ENCODE measurements around the gene WNT6. TPM values are rescaled to one million over a fixed set of nuclear protein-coding genes. Genes with fewer than 3 reads are reported as not detected.

The WNT6 gene
- total RNA-seq = not detected

DNA sequence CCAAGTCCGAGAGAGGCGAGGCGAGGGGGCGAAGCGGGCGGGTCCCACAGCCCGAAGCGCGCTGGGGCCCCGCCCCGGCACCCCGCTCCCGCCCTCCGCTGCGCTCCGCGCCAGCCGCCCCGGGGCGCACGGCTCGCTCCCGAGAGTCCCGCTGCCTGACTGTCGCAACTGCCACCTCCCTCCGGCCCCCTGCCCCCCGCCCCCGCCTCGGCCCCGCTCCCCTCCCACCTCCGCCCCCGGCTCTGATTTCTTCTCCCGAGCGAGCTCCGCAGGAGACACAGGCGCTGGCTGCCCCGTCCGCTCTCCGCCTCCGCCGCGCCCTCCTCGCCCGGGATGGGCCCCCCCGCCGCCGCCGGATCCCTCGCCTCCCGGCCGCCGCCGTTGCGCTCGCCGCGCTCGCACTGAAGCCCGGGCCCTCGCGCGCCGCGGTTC, at the start of gene WNT6:
Gene WNT6 (plus strand): TSS at position 250 of the 432 bp plus-strand sequence. CDS start 233 bp downstream, outside the sequence.
- Mint-ChIP-seq H3K27ac (no peak within 1 kb of the TSS), H3K4me3 (no peak within 1 kb of the TSS)

DNA sequence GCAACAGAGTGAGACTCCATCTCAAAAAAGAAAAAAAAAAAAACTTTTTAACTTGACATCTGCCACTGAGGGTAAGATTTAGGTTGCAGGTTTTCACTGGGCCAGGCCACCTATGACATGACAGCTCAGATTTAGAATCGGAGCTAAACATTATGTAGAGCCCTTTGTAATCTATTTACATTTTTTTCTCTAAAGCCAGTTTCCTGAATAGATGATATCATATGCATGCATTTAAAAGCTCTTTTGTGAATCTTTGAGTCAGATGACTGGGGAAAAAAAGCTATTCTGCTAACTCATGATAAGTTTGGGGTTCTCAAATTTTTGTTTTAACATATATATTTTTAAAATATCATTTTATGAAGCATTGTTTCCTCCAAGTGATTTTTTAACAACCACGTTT, 49.3 kb upstream of the WNT6 start:
- CTCF ChIA-PET = no interaction called here
- peaks cover 2% of the 10 kb centered on the region for H3K9me3 Mint-ChIP-seq (ENCODE audit: low read depth)
- DNase-seq (no peak), ATAC-seq (no peak)
- H3K27ac Mint-ChIP-seq = no peak overlapping the region
- no peaks in the 10 kb centered on the region for H3K4me1 Mint-ChIP-seq
- peaks cover 43% of the 10 kb centered on the region for H3K27me3 Mint-ChIP-seq
- H3K4me3 Mint-ChIP-seq = no peak overlapping the region
- H3K36me3 Mint-ChIP-seq = no peaks in the 10 kb centered on the region

More for the DNA sequence above, at the start of gene WNT6:
- ATAC-seq (peak; percentile 23), DNase-seq (no peak)
- peaks cover 82% of the 10 kb centered on the region for H3K27me3 Mint-ChIP-seq
- peaks cover 10% of the 10 kb centered on the region for H3K4me1 Mint-ChIP-seq
- no peaks in the 10 kb centered on the region for H3K9me3 Mint-ChIP-seq (ENCODE audit: low read depth)
- CTCF ChIA-PET = interaction anchor here (1.1 to 5.7 kb wide), 5 partner anchors 11 to 50 kb away, joined by 3 to 27 read pairs (median 4); no protein-coding TSS in a partner anchor
- H3K36me3 Mint-ChIP-seq = no peaks in the 10 kb centered on the region

DNA sequence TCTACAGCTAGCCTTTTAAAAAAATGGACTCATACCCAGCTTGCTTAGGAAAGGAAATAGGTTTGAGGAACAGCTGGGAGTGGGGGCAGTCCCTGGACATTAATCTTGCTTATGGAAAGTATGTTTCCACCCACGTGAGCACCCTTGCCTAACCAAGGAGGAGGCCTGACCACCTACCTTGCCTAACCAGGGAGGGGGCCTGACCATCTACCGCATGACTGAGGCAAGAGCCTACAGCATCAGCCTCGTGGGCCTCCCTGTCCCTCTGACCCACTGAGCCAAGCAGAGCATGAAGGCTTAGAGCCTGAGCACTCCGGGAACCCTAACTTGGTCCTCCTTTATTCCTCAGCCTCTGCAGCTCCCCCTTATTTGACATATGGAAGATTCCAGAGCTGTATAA, 48.2 kb upstream of the WNT6 start:
- CTCF ChIA-PET = interaction anchor here (0.6 to 1.1 kb wide), 2 partner anchors 14 to 36 kb away, joined by 3 to 4 read pairs; no protein-coding TSS in a partner anchor

DNA sequence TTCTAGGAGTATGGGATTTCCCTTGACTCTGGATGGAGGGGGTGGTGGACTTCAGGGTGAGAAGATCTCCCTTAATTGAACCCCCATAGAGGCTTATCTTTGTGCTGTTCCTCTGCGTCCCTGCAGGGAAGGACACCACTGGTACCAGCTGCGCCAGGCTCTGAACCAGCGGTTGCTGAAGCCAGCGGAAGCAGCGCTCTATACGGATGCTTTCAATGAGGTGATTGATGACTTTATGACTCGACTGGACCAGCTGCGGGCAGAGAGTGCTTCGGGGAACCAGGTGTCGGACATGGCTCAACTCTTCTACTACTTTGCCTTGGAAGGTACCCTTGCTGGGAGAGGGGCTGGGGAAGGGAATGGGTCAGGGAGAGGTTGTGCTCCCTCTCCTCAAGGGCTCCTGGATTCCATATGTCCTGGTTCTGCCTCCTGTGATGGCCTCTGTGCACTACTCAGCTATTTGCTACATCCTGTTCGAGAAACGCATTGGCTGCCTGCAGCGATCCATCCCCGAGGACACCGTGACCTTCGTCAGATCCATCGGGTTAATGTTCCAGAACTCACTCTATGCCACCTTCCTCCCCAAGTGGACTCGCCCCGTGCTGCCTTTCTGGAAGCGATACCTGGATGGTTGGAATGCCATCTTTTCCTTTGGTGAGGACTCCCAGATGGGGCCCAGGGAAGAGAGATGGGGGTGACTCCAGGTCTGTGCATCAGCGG, 47.3 kb upstream of the WNT6 start:
- Mint-ChIP-seq H3K4me3 (no peak overlapping the region), H3K9me3 (ENCODE audit: low read depth) (no peaks in the 10 kb centered on the region), H3K36me3 (no peaks in the 10 kb centered on the region), H3K27me3 (peaks cover 34% of the 10 kb centered on the region), H3K27ac (no peak overlapping the region), H3K4me1 (no peaks in the 10 kb centered on the region)
- ATAC-seq (no peak), DNase-seq (no peak)
- CTCF ChIA-PET = interaction anchor here (1.1 kb wide), 1 partner anchor 35 kb away, joined by 4 read pairs; no protein-coding TSS in a partner anchor

More for the DNA sequence above, 48.2 kb upstream of the WNT6 start:
- Mint-ChIP-seq H3K27ac (no peak overlapping the region), H3K36me3 (no peaks in the 10 kb centered on the region), H3K9me3 (ENCODE audit: low read depth) (no peaks in the 10 kb centered on the region), H3K4me3 (no peak overlapping the region), H3K4me1 (no peaks in the 10 kb centered on the region), H3K27me3 (peaks cover 35% of the 10 kb centered on the region)
- no peak for DNase-seq
- no peak for ATAC-seq

DNA sequence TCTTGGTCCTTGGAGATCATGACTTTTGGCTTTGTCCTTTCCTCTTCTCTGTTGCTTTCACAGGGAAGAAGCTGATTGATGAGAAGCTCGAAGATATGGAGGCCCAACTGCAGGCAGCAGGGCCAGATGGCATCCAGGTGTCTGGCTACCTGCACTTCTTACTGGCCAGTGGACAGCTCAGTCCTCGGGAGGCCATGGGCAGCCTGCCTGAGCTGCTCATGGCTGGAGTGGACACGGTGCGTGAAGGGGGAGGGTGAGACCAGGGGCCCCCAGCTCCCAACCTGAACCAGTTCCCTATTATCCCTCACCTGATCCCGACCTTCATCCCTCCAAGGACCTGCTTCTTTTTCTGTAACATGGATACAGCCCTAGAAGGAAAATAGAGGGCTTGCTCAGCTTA, 46.7 kb upstream of the WNT6 start:
- no peak for DNase-seq
- ATAC-seq = no peak
- CTCF ChIA-PET = no interaction called here
- no peak overlapping the region for H3K27ac Mint-ChIP-seq
- no peak overlapping the region for H3K4me3 Mint-ChIP-seq
- no peaks in the 10 kb centered on the region for H3K4me1 Mint-ChIP-seq
- no peaks in the 10 kb centered on the region for H3K9me3 Mint-ChIP-seq (ENCODE audit: low read depth)
- no peaks in the 10 kb centered on the region for H3K36me3 Mint-ChIP-seq
- peaks cover 38% of the 10 kb centered on the region for H3K27me3 Mint-ChIP-seq

DNA sequence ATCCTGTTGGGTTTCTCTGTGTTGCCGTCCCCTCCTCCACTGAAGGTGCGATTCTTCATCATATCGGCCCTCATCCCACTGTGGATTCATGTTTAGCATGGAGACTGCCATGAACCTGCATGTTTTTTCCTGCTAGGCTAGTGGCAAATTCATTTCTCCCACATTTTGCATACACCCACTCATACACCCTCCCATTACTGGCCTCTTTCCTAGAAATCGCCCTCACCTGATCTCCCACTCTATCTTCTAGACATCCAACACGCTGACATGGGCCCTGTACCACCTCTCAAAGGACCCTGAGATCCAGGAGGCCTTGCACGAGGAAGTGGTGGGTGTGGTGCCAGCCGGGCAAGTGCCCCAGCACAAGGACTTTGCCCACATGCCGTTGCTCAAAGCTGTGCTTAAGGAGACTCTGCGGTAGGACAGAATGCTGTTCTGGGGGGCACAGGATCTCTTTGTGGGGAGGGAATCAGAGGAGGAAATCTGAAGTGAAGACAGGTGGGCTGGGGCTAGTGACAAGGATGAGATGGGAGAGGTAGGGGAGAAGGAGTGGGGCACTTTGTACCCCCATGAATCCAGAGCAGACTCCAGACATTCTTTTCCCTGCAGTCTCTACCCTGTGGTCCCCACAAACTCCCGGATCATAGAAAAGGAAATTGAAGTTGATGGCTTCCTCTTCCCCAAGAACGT, 45.7 kb upstream of the WNT6 start:
- Mint-ChIP-seq H3K36me3 (no peaks in the 10 kb centered on the region), H3K27ac (no peak overlapping the region), H3K27me3 (peaks cover 35% of the 10 kb centered on the region), H3K4me1 (no peaks in the 10 kb centered on the region), H3K9me3 (ENCODE audit: low read depth) (no peaks in the 10 kb centered on the region), H3K4me3 (no peak overlapping the region)
- CTCF ChIA-PET = no interaction called here
- DNase-seq = no peak
- ATAC-seq = no peak

DNA sequence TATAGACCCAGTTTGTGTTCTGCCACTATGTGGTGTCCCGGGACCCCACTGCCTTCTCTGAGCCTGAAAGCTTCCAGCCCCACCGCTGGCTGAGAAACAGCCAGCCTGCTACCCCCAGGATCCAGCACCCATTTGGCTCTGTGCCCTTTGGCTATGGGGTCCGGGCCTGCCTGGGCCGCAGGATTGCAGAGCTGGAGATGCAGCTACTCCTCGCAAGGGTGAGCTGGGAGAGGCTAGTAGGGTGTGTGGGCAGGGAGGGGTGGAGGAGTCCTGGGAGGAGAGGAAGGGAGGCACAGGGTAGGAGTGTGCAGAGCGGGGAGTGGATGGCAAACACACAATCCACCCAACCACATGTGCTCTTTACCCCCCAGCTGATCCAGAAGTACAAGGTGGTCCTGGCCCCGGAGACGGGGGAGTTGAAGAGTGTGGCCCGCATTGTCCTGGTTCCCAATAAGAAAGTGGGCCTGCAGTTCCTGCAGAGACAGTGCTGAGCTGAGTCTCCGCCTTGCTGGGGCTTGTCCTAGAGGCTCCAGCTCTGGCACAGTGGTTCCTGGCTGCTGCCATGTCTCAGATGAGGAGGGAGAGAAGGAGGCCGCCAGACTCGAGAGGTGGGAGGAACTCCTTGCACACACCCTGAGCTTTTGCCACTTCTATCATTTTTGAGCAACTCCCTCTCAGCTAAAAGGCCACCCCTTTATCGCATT, 44.9 kb upstream of the WNT6 start:
- Mint-ChIP-seq H3K4me1 (no peaks in the 10 kb centered on the region), H3K4me3 (no peak overlapping the region), H3K9me3 (ENCODE audit: low read depth) (no peaks in the 10 kb centered on the region), H3K27me3 (peaks cover 32% of the 10 kb centered on the region), H3K27ac (no peak overlapping the region), H3K36me3 (no peaks in the 10 kb centered on the region)
- no peak for ATAC-seq
- no peak for DNase-seq
- CTCF ChIA-PET = no interaction called here

DNA sequence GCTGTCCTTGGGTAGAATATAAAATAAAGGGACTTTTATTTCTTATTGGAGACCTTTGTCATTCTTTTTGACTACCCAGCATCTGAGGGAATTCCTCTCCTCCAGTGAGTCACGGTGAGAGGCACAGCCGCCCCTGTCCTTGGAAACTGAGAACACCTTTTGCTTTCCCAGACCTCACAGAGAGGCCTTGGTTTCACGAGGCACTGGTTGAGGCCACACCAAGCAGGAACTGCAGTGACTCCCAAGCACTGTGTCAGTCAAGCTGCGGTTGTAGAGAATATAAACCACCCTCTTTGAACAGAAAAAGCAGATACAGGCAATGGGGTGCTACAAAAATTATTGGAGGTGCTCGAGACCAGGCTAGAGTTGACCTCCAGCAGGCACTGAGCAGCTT, 44.4 kb upstream of the WNT6 start:
- H3K4me3 Mint-ChIP-seq = no peak overlapping the region
- no peak overlapping the region for H3K27ac Mint-ChIP-seq
- ATAC-seq (no peak), DNase-seq (no peak)
- peaks cover 32% of the 10 kb centered on the region for H3K27me3 Mint-ChIP-seq
- no peaks in the 10 kb centered on the region for H3K36me3 Mint-ChIP-seq
- H3K9me3 Mint-ChIP-seq (ENCODE audit: low read depth) = no peaks in the 10 kb centered on the region
- CTCF ChIA-PET = no interaction called here
- no peaks in the 10 kb centered on the region for H3K4me1 Mint-ChIP-seq

DNA sequence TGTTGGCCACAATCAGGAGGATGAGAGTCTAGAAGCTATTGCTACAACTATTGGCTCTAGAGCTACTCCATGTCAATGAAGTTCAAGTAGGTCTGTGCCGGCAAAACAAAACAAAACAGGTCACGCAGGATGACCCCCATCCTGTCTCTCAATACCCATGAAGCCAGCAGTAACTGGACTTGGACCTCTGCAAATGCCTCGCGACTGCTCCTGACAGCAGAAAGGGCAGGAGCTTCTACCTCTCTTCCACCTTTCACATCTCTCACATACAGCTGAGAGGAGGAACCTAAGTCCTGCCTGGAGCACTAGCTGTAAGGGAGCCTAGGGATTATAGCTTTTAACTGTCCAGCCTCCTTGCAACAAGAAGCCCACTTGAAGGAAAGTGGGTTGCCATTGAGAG, 44.0 kb upstream of the WNT6 start:
- Mint-ChIP-seq H3K4me3 (no peak overlapping the region), H3K27ac (no peak overlapping the region), H3K4me1 (no peaks in the 10 kb centered on the region), H3K36me3 (no peaks in the 10 kb centered on the region), H3K9me3 (ENCODE audit: low read depth) (no peaks in the 10 kb centered on the region), H3K27me3 (peaks cover 32% of the 10 kb centered on the region)
- DNase-seq (no peak), ATAC-seq (no peak)
- CTCF ChIA-PET = interaction anchor here (1.7 kb wide), 1 partner anchor 36 kb away, joined by 5 read pairs; no protein-coding TSS in a partner anchor

DNA sequence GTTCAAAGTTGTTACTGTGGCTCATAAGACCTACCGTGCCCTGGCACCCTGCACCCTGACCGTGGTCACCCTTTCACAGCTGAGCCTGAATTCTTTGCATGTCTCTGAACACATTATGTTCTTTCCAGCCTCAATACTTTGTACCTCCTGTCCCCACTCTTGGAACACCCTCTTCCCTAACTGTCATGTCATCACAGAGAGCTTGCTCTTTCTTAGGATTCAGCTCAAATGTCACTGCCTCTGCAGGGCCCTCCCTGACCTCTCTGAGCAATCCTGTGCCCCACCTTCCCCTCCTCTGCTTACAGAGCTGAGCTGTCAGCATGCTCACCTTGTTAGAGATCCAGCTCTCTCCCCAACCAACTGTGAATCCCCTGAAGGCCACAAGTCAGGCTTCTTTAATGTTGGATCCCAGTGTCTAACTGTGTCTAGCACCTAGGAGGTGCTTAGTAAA, 43.0 kb upstream of the WNT6 start:
- no peaks in the 10 kb centered on the region for H3K9me3 Mint-ChIP-seq (ENCODE audit: low read depth)
- CTCF ChIA-PET = interaction anchor here (0.8 to 1.7 kb wide), 2 partner anchors 35 to 77 kb away, joined by 3 to 5 read pairs; no protein-coding TSS in a partner anchor
- ATAC-seq (no peak), DNase-seq (no peak)
- H3K4me1 Mint-ChIP-seq = no peaks in the 10 kb centered on the region
- H3K27ac Mint-ChIP-seq = no peak overlapping the region
- no peaks in the 10 kb centered on the region for H3K36me3 Mint-ChIP-seq
- H3K4me3 Mint-ChIP-seq = no peak overlapping the region
- H3K27me3 Mint-ChIP-seq = peaks cover 30% of the 10 kb centered on the region

DNA sequence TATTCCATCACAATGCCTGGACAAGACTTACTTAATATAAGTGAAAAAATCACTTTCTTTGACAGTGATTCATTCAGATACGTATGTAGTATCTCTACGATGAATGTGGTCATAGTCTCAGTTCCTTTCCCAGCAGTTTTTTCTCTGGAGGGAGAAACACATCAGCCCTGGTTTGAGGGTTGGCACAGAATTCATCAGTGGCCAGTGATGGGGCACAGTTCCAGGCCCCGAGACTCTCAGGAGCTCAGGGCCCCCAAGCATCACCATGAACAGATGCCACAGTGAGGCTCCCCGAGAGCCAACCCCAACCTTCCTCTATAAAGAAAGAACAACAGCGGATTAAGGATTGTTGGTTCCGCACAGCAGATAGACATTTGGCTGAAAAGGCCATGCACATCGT, 40.5 kb upstream of the WNT6 start:
- Mint-ChIP-seq H3K27me3 (peaks cover 25% of the 10 kb centered on the region), H3K4me1 (no peaks in the 10 kb centered on the region), H3K27ac (no peak overlapping the region), H3K36me3 (no peaks in the 10 kb centered on the region), H3K4me3 (no peak overlapping the region), H3K9me3 (ENCODE audit: low read depth) (no peaks in the 10 kb centered on the region)
- CTCF ChIA-PET = no interaction called here
- DNase-seq = no peak
- ATAC-seq = no peak

DNA sequence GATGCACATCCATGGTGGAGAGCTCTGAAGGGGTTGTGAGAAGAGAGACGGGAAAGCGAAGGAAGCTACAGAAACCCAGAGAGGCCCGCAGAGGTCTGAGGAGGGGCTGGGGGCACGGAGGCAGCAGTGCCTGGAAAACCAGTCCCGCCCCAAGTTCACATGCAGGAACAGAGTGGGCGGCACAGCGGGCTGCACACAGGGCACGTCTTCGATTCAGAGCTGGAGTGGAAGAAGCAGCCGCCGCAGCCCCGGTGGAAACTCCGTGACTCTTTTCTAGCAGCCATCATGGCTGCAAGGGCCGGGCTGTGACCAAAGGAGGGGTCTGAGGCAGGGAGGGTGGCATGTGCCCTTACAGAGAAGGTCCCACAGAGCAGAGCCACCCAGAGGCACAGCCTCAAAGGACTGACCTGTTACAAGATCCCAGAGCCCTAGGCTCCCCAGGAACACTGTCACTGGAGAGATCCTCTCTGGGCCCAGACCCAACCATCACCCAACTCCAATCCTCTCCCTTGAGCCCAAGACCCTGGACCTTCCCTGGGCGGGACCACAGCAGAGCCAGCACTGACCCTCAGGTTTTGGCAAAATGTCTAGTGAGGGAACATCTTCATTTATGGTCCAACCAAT, 38.7 kb upstream of the WNT6 start:
- CTCF ChIA-PET = no interaction called here
- no peaks in the 10 kb centered on the region for H3K4me1 Mint-ChIP-seq
- no peak for ATAC-seq
- no peaks in the 10 kb centered on the region for H3K36me3 Mint-ChIP-seq
- no peak overlapping the region for H3K27ac Mint-ChIP-seq
- DNase-seq = no peak
- H3K27me3 Mint-ChIP-seq = peaks cover 25% of the 10 kb centered on the region
- H3K4me3 Mint-ChIP-seq = no peak overlapping the region
- no peaks in the 10 kb centered on the region for H3K9me3 Mint-ChIP-seq (ENCODE audit: low read depth)

DNA sequence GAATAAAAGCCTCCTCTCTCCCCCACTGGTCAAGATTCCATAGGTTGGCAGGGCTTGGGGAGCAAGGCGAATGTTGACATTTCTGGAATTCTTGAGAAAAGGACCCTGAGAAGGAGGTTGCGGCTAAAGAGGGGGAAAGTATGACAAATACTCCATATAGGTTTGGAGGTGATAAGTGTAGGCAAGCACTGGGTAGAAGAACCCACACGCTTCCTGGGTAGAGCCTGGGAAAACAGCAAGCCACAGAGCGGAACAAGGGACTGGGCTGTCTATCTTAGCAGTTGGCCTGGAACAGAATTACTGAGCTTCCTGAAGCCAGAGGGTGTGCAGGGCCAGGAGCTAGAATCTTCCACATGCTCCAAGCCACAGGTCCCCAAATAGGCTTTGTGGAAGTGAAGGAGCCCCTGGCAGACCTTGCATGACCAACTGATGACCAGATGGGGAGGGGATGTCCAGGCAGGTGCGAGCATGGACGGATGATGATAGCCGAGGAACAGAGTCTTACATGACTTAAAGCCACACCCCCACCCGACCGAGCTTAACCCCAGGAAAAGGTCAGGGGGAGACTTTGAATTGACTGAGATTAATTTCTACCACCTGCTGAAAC, 37.9 kb upstream of the WNT6 start:
- no peak for ATAC-seq
- Mint-ChIP-seq H3K27me3 (peaks cover 23% of the 10 kb centered on the region), H3K4me3 (no peak overlapping the region), H3K4me1 (no peaks in the 10 kb centered on the region), H3K9me3 (ENCODE audit: low read depth) (no peaks in the 10 kb centered on the region), H3K36me3 (no peaks in the 10 kb centered on the region), H3K27ac (no peak overlapping the region)
- CTCF ChIA-PET = no interaction called here
- no peak for DNase-seq

Measured in activated CD8-positive, alpha-beta memory T cell treated with anti-CD3 and anti-CD28 coated beads, Interleukin-2, amount 10 ng/mL, durations not matched to agents 7 days and 5 days (primary cell).